Naive thymus-derived CD4-positive, alpha-beta T cell (primary cell): ENCODE data around the gene DAPK3. TPM values are rescaled to one million over a fixed set of nuclear protein-coding genes. Genes with fewer than 3 reads are reported as not detected.

Source experiments
- ATAC-seq: fragments of 150-1000 bp; cut with Tn5 transposase; 2 replicates; pipeline ENCODE4 v1.10.0; 2021; ENCODE audit warnings: mild to moderate bottlenecking, moderate library complexity
- CTCF ChIA-PET: fragments of 350-600 bp; sonication (Branson Sonifier 250); formaldehyde crosslinking; loops from one replicate; lab custom pipeline; 2021; ENCODE audit warnings: antibody characterized with exemption; lab: Charles Lee
- POLR2A ChIA-PET: fragments of 350-600 bp; sonication (Branson Sonifier 250); formaldehyde crosslinking; loops from one replicate; lab custom pipeline; 2021; ENCODE audit warnings: antibody characterized with exemption, inconsistent platforms; lab: Charles Lee
- DNase-seq, 9 donors: peaks; one replicate each; pipeline versions ENCODE4 v3.0.0 to v3.0.0-alpha.2; 2020 to 2022; ENCODE audit warnings: mixed read lengths in 1 of 9
- H3K27ac ChIP-seq: one replicate; pipeline ENCODE4 v1.7.0; 2013; ENCODE audit warnings: mild to moderate bottlenecking, low read depth, low read length, moderate library complexity
- H3K27me3 ChIP-seq, 2 donors: one replicate each; pipeline ENCODE4 v1.7.0; 2013; ENCODE audit warnings: low read length in 2 of 2, mild to moderate bottlenecking in 2 of 2, moderate library complexity in 2 of 2; ENCODE audit not compliant: control insufficient read depth in 2 of 2, insufficient read depth in 2 of 2
- H3K36me3 ChIP-seq, 3 experiments: 1 replicate in 2 of 3; 2 replicates in 1 of 3; pipeline ENCODE4 v1.7.0; 2013; ENCODE audit warnings: low read length in 3 of 3, mild to moderate bottlenecking in 3 of 3, moderate library complexity in 1 of 3; ENCODE audit not compliant: insufficient read depth in 3 of 3, control insufficient read depth in 2 of 3
- H3K4me1 ChIP-seq, 2 donors: one replicate each; pipeline ENCODE4 v1.7.0; 2013; ENCODE audit warnings: low read length in 2 of 2, mild to moderate bottlenecking in 2 of 2, moderate library complexity in 1 of 2; ENCODE audit not compliant: control insufficient read depth in 2 of 2, insufficient read depth in 2 of 2
- H3K4me3 ChIP-seq: 2 replicates; pipeline ENCODE4 v1.7.0; 2013; ENCODE audit warnings: mild to moderate bottlenecking, low read length
- H3K9me3 ChIP-seq, 3 experiments: 1 replicate in 2 of 3; 2 replicates in 1 of 3; pipeline ENCODE4 v1.7.0; 2013; ENCODE audit warnings: low read length in 3 of 3; ENCODE audit not compliant: control insufficient read depth in 2 of 3
- H3K27ac Mint-ChIP-seq, 9 donors: one replicate each; pipeline ENCODE4 v1.8.0; 2020 to 2022; ENCODE audit warnings: mixed read lengths in 9 of 9, mild to moderate bottlenecking in 8 of 9, moderate library complexity in 5 of 9, inconsistent platforms in 2 of 9
- H3K27me3 Mint-ChIP-seq, 5 donors: one replicate each; pipeline ENCODE4 v1.8.0; 2021 to 2022; ENCODE audit warnings: mixed read lengths in 5 of 5, mild to moderate bottlenecking in 1 of 5
- H3K36me3 Mint-ChIP-seq, 5 donors: one replicate each; pipeline ENCODE4 v1.8.0; 2020 to 2022; ENCODE audit warnings: mixed read lengths in 5 of 5, mild to moderate bottlenecking in 3 of 5, inconsistent platforms in 1 of 5
- H3K4me1 Mint-ChIP-seq, 7 donors: one replicate each; pipeline ENCODE4 v1.8.0; 2020 to 2022; ENCODE audit warnings: mixed read lengths in 7 of 7, mild to moderate bottlenecking in 3 of 7, inconsistent platforms in 1 of 7
- H3K4me3 Mint-ChIP-seq, 10 donors: one replicate each; pipeline ENCODE4 v1.8.0; 2020 to 2022; ENCODE audit warnings: mild to moderate bottlenecking in 10 of 10, mixed read lengths in 10 of 10, moderate library complexity in 6 of 10, inconsistent platforms in 2 of 10
- H3K9me3 Mint-ChIP-seq, 11 donors: one replicate each; pipeline ENCODE4 v1.8.0; 2020 to 2022; ENCODE audit warnings: mixed read lengths in 11 of 11, mild to moderate bottlenecking in 4 of 11, inconsistent platforms in 1 of 11, moderate library complexity in 1 of 11
- intact Hi-C, 2 donors: fragments of 100-400 bp; cut with micrococcal nuclease; formaldehyde crosslinking; loops; one replicate each; pipeline ENCODE4 v1.15.1; 2023
- polyA plus RNA-seq, 2 donors: library from polyadenylated mRNA; unstranded; fragments of 300-500 nt; fragmentation: Illumina TruSeq; gene quantifications; one replicate each; pipeline ENCODE4 v1.2.3, GENCODE V29; 2021
- total RNA-seq, 6 experiments: library from RNA in 5 of 6; stranded (reverse) in 5 of 6; gene quantifications; 1 replicate in 5 of 6; 2 replicates in 1 of 6; pipeline ENCODE4 v1.2.3 and lab custom pipeline; 2021 to 2026

Gene DAPK3
- total and polyA plus RNA-seq, 7 experiments from 2014 or later, result 18.2 to 40.3 (median 33.9) TPM

GRCh38 chr19:3931041-3931440 is 39.9 kb downstream of the DAPK3 start:
- Histone ChIP-seq H3K27me3 (no peaks in the 10 kb centered on the region), H3K36me3 (no peaks in the 10 kb centered on the region), H3K4me1 (no peaks in the 10 kb centered on the region), H3K27ac (no peak overlapping the region), H3K4me3 (no peak overlapping the region), H3K9me3 (no peaks in the 10 kb centered on the region)
- CTCF ChIA-PET, result no interaction called here
- Mint-ChIP-seq H3K36me3 (no peaks in the 10 kb centered on the region), H3K9me3 (peaks cover 0 to 2% (median 0%) of the 10 kb centered on the region in 11 donors), H3K4me1 (no peaks in the 10 kb centered on the region), H3K4me3 (no peak overlapping the region), H3K27ac (no peak overlapping the region), H3K27me3 (peaks cover 10 to 28% (median 11%) of the 10 kb centered on the region in 5 donors)
- DNase-seq (no peak), ATAC-seq (no peak)
- POLR2A ChIA-PET, result no interaction called here
- intact Hi-C loops, result no loop called here

- H3K36me3 ChIP-seq, result no peaks in the 10 kb centered on the region
Measured at GRCh38 chr19:3923912-3924311, 47.0 kb downstream of the DAPK3 start.

GRCh38 chr19:3923096-3923758 is 47.7 kb downstream of the DAPK3 start:
- ATAC-seq, result no peak
- no peak overlapping the region for H3K27ac Mint-ChIP-seq
- peaks cover 0 to 8% (median 5%) of the 10 kb centered on the region in 5 donors for H3K27me3 Mint-ChIP-seq
- peaks cover 0 to 18% (median 3%) of the 10 kb centered on the region in 3 experiments for H3K9me3 ChIP-seq
- no peak overlapping the region for H3K27ac ChIP-seq
- H3K4me3 Mint-ChIP-seq, result no peak overlapping the region
- no peaks in the 10 kb centered on the region for H3K4me1 ChIP-seq
- H3K36me3 ChIP-seq, result no peaks in the 10 kb centered on the region
- no peaks in the 10 kb centered on the region for H3K4me1 Mint-ChIP-seq
- DNase-seq, result no peak
- H3K9me3 Mint-ChIP-seq, result peaks cover 5 to 30% (median 18%) of the 10 kb centered on the region in 11 donors
- intact Hi-C loops, result no loop called here
- POLR2A ChIA-PET, result no interaction called here
- no peaks in the 10 kb centered on the region for H3K27me3 ChIP-seq
- H3K4me3 ChIP-seq, result no peak overlapping the region
- H3K36me3 Mint-ChIP-seq, result peaks cover 0 to 11% (median 3%) of the 10 kb centered on the region in 5 donors
- CTCF ChIA-PET, result no interaction called here

More at GRCh38 chr19:3923912-3924311, 47.0 kb downstream of the DAPK3 start:
- Mint-ChIP-seq H3K27ac (no peak overlapping the region), H3K36me3 (peaks cover 0 to 11% (median 3%) of the 10 kb centered on the region in 5 donors), H3K9me3 (peaks cover 5 to 30% (median 18%) of the 10 kb centered on the region in 11 donors), H3K4me3 (no peak overlapping the region), H3K4me1 (no peaks in the 10 kb centered on the region), H3K27me3 (peaks cover 0 to 8% (median 5%) of the 10 kb centered on the region in 5 donors)
- Histone ChIP-seq H3K27ac (no peak overlapping the region), H3K9me3 (peaks cover 0 to 18% (median 3%) of the 10 kb centered on the region in 3 experiments), H3K27me3 (no peaks in the 10 kb centered on the region), H3K4me3 (no peak overlapping the region), H3K4me1 (no peaks in the 10 kb centered on the region)
- ChIA-PET POLR2A (no interaction called here), CTCF (no interaction called here)
- intact Hi-C loops, result no loop called here
- ATAC-seq (no peak), DNase-seq (no peak)

- ChIA-PET POLR2A (no interaction called here), CTCF (no interaction called here)
- no peaks in the 10 kb centered on the region for H3K4me1 Mint-ChIP-seq
- Histone ChIP-seq H3K9me3 (peaks cover 0 to 18% (median 3%) of the 10 kb centered on the region in 3 experiments), H3K27ac (no peak overlapping the region), H3K4me3 (no peak overlapping the region), H3K27me3 (peaks cover 0 to 3% of the 10 kb centered on the region in 2 donors), H3K4me1 (no peaks in the 10 kb centered on the region), H3K36me3 (no peaks in the 10 kb centered on the region)
- peaks cover 0 to 9% (median 3%) of the 10 kb centered on the region in 5 donors for H3K36me3 Mint-ChIP-seq
- intact Hi-C loops, result no loop called here
- DNase-seq (no peak), ATAC-seq (no peak)
- no peak overlapping the region for H3K4me3 Mint-ChIP-seq
- no peak overlapping the region for H3K27ac Mint-ChIP-seq
- H3K27me3 Mint-ChIP-seq, result peaks cover 0 to 15% (median 6%) of the 10 kb centered on the region in 5 donors
- peaks cover 7 to 30% (median 16%) of the 10 kb centered on the region in 11 donors for H3K9me3 Mint-ChIP-seq
Measured at GRCh38 chr19:3919793-3920192, 51.1 kb downstream of the DAPK3 start.

- Histone ChIP-seq H3K4me3 (no peak overlapping the region), H3K9me3 (peaks cover 0 to 3% (median 0%) of the 10 kb centered on the region in 3 experiments), H3K4me1 (no peaks in the 10 kb centered on the region), H3K27me3 (peaks cover 0 to 3% of the 10 kb centered on the region in 2 donors), H3K27ac (no peak overlapping the region), H3K36me3 (no peaks in the 10 kb centered on the region)
- POLR2A ChIA-PET, result no interaction called here
- intact Hi-C loops, result no loop called here
- Mint-ChIP-seq H3K4me1 (no peaks in the 10 kb centered on the region), H3K27me3 (peaks cover 0 to 15% (median 0%) of the 10 kb centered on the region in 5 donors), H3K4me3 (no peak overlapping the region), H3K27ac (no peak overlapping the region), H3K9me3 (peaks cover 0 to 9% (median 2%) of the 10 kb centered on the region in 11 donors), H3K36me3 (peaks cover 0 to 3% (median 0%) of the 10 kb centered on the region in 5 donors)
- DNase-seq, result no peak
- no peak for ATAC-seq
- CTCF ChIA-PET, result no interaction called here
Measured at GRCh38 chr19:3916033-3916432, 54.9 kb downstream of the DAPK3 start.

- no peak overlapping the region for H3K4me3 Mint-ChIP-seq
- H3K27me3 Mint-ChIP-seq, result peaks cover 0 to 10% (median 0%) of the 10 kb centered on the region in 5 donors
- no peak overlapping the region for H3K4me3 ChIP-seq
- peaks cover 0 to 7% (median 0%) of the 10 kb centered on the region in 3 experiments for H3K9me3 ChIP-seq
- DNase-seq, result no peak
- no peaks in the 10 kb centered on the region for H3K4me1 ChIP-seq
- no peaks in the 10 kb centered on the region for H3K4me1 Mint-ChIP-seq
- peaks cover 0 to 3% of the 10 kb centered on the region in 2 donors for H3K27me3 ChIP-seq
- peaks cover 0 to 17% (median 4%) of the 10 kb centered on the region in 11 donors for H3K9me3 Mint-ChIP-seq
- no peak overlapping the region for H3K27ac Mint-ChIP-seq
- no peak overlapping the region for H3K27ac ChIP-seq
- H3K36me3 Mint-ChIP-seq, result peaks cover 0 to 3% (median 3%) of the 10 kb centered on the region in 5 donors
- intact Hi-C loops, result no loop called here
- no peak for ATAC-seq
- ChIA-PET CTCF (no interaction called here), POLR2A (no interaction called here)
- H3K36me3 ChIP-seq, result no peaks in the 10 kb centered on the region
Measured at GRCh38 chr19:3914199-3914598, 56.7 kb downstream of the DAPK3 start.
